ENCODE data around the gene AMOTL2.

AMOTL2 gene

GRCh38 chr3:134353831-134354611, 20.2 kb downstream of the AMOTL2 start:
- in situ Hi-C loops (cut with MboI; ENCODE audit: low sequenced_read_pairs), result no loop called here

GRCh38 chr3:134353171-134353825, 20.9 kb downstream of the AMOTL2 start:
- in situ Hi-C loops (cut with MboI; ENCODE audit: low sequenced_read_pairs), result no loop called here

GRCh38 chr3:134352031-134352671, 22.1 kb downstream of the AMOTL2 start:
- in situ Hi-C loops (cut with MboI; ENCODE audit: low sequenced_read_pairs), result no loop called here

GRCh38 chr3:134351427-134351826, 22.8 kb downstream of the AMOTL2 start:
- in situ Hi-C loops (cut with MboI; ENCODE audit: low sequenced_read_pairs), result no loop called here

- in situ Hi-C loops (cut with MboI; ENCODE audit: low sequenced_read_pairs), result no loop called here
Measured at GRCh38 chr3:134350861-134351311, 23.4 kb downstream of the AMOTL2 start.

- in situ Hi-C loops (cut with MboI; ENCODE audit: low sequenced_read_pairs), result no loop called here
Measured at GRCh38 chr3:134350266-134350665, 24.0 kb downstream of the AMOTL2 start.

- in situ Hi-C loops (cut with MboI; ENCODE audit: low sequenced_read_pairs), result no loop called here
Measured at GRCh38 chr3:134348524-134348923, 25.7 kb downstream of the AMOTL2 start.

GRCh38 chr3:134347551-134347950, 26.7 kb downstream of the AMOTL2 start:
- in situ Hi-C loops (cut with MboI; ENCODE audit: low sequenced_read_pairs), result no loop called here

- in situ Hi-C loops (cut with MboI; ENCODE audit: low sequenced_read_pairs), result no loop called here
Measured at GRCh38 chr3:134346744-134347143, 27.5 kb downstream of the AMOTL2 start.

- in situ Hi-C loops (cut with MboI; ENCODE audit: low sequenced_read_pairs), result no loop called here
Measured at GRCh38 chr3:134345202-134345601, 29.0 kb downstream of the AMOTL2 start.

- in situ Hi-C loops (cut with MboI; ENCODE audit: low sequenced_read_pairs), result no loop called here
Measured at GRCh38 chr3:134344560-134344959, 29.7 kb downstream of the AMOTL2 start.

GRCh38 chr3:134342259-134342658, 32.0 kb downstream of the AMOTL2 start:
- in situ Hi-C loops (cut with MboI; ENCODE audit: low sequenced_read_pairs), result no loop called here

- in situ Hi-C loops (cut with MboI; ENCODE audit: low sequenced_read_pairs), result no loop called here
Measured at GRCh38 chr3:134341389-134341788, 32.9 kb downstream of the AMOTL2 start.

GRCh38 chr3:134340982-134341365, 33.3 kb downstream of the AMOTL2 start:
- in situ Hi-C loops (cut with MboI; ENCODE audit: low sequenced_read_pairs), result no loop called here

- in situ Hi-C loops (cut with MboI; ENCODE audit: low sequenced_read_pairs), result no loop called here
Measured at GRCh38 chr3:134340362-134340981, 33.8 kb downstream of the AMOTL2 start.

- in situ Hi-C loops (cut with MboI; ENCODE audit: low sequenced_read_pairs), result no loop called here
Measured at GRCh38 chr3:134339913-134340312, 34.3 kb downstream of the AMOTL2 start.

GRCh38 chr3:134339331-134339730, 34.9 kb downstream of the AMOTL2 start:
- in situ Hi-C loops (cut with MboI; ENCODE audit: low sequenced_read_pairs), result no loop called here

GRCh38 chr3:134338516-134339261, 35.6 kb downstream of the AMOTL2 start:
- in situ Hi-C loops (cut with MboI; ENCODE audit: low sequenced_read_pairs), result no loop called here

GRCh38 chr3:134338201-134338512, 36.1 kb downstream of the AMOTL2 start:
- in situ Hi-C loops (cut with MboI; ENCODE audit: low sequenced_read_pairs), result no loop called here

- in situ Hi-C loops (cut with MboI; ENCODE audit: low sequenced_read_pairs), result no loop called here
Measured at GRCh38 chr3:134337511-134338200, 36.6 kb downstream of the AMOTL2 start.
